GM06990 (cell line): ENCODE measurements around the gene SEMA6C.

Experiments used
- DNase-seq: peaks from one replicate; pipeline ENCODE4 v3.0.0-alpha.2; 2011; ENCODE audit not compliant: insufficient read length; ENCODE audit errors: extremely low read depth
- H3K27me3 ChIP-seq: replicated peaks from 2 replicates; pipeline ENCODE4 v1.6.0; 2011; ENCODE audit warnings: low read length; ENCODE audit not compliant: control insufficient read depth, insufficient read depth
- H3K36me3 ChIP-seq: 2 replicates; pipeline ENCODE4 v1.5.1; 2011; ENCODE audit warnings: low read length; ENCODE audit not compliant: control insufficient read depth, insufficient read depth
- H3K4me3 ChIP-seq: replicated peaks from 2 replicates; pipeline ENCODE4 v1.5.1; 2011; ENCODE audit warnings: low read depth, mild to moderate bottlenecking, control low read depth, low read length
- TF ChIP-seq, protein P1 (sequence below): IDR thresholded peaks from 2 replicates; pipeline ENCODE4 v1.5.1; 2011; ENCODE audit warnings: low read length, control low read depth, mild to moderate bottlenecking, inconsistent platforms; ENCODE audit not compliant: insufficient read depth, poor library complexity, severe bottlenecking

The SEMA6C gene

DNA sequence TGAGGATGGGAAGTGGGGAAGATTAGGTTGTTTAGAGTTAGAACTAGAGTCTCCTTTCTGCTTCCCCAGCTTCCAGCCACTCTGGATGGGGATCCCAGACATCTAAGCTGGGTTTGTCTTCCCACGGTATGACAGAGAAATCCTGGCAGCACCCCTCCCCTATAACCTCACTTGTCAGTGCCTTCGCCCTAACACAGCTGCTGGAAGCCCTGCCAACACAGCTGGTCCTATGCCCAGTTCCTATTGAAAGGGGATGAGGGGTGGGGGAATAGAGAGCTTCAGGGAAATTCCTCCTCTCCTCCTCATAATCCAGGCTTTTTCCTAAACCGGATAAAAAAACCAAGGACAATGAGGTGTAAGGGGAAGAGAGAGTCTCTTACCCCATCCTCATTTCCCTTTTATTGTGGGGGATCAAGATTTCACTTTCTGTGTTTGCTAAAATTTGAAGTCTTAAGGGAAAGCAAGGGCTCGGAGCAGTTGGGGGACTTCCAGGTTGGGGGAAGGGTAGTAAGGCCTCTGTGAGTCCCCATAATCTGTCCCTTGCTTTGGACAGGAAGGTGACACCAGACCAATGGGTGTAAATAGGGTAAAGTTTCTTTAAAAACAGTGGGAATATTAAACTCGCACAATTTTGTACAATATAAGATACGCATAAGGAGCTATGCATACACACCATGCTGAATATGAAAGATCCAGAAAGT, 28.8 kb upstream of the SEMA6C start:
- Histone ChIP-seq H3K27me3 (no peaks in the 10 kb centered on the region), H3K36me3 (peaks cover 23% of the 10 kb centered on the region), H3K4me3 (no peak overlapping the region)
- TF ChIP-seq, protein P1, sequence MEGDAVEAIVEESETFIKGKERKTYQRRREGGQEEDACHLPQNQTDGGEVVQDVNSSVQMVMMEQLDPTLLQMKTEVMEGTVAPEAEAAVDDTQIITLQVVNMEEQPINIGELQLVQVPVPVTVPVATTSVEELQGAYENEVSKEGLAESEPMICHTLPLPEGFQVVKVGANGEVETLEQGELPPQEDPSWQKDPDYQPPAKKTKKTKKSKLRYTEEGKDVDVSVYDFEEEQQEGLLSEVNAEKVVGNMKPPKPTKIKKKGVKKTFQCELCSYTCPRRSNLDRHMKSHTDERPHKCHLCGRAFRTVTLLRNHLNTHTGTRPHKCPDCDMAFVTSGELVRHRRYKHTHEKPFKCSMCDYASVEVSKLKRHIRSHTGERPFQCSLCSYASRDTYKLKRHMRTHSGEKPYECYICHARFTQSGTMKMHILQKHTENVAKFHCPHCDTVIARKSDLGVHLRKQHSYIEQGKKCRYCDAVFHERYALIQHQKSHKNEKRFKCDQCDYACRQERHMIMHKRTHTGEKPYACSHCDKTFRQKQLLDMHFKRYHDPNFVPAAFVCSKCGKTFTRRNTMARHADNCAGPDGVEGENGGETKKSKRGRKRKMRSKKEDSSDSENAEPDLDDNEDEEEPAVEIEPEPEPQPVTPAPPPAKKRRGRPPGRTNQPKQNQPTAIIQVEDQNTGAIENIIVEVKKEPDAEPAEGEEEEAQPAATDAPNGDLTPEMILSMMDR, result no peak
- DNase-seq, result no peak

DNA sequence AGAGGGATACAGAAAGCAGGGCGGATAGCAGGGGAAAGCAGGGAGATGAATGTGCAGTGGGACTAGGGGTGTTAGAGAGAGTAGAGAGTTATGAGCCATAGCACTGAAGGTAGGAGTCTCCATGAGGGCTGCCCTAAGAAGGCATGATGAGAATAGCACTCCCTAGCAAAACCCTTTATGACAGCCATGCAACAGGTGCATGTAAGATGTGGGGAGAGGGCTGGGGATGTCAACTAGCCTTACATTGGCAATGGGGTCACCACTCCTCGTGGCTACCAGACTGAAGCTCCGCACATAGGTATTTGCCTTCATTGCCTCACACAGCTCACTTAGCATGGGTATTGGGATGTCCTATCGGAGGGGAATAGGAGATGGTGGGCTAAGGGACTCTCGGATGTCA, 24.8 kb upstream of the SEMA6C start:
- Histone ChIP-seq H3K36me3 (peaks cover 19% of the 10 kb centered on the region), H3K27me3 (no peaks in the 10 kb centered on the region), H3K4me3 (no peak overlapping the region)
- TF ChIP-seq, protein P1, result no peak
- no peak for DNase-seq

DNA sequence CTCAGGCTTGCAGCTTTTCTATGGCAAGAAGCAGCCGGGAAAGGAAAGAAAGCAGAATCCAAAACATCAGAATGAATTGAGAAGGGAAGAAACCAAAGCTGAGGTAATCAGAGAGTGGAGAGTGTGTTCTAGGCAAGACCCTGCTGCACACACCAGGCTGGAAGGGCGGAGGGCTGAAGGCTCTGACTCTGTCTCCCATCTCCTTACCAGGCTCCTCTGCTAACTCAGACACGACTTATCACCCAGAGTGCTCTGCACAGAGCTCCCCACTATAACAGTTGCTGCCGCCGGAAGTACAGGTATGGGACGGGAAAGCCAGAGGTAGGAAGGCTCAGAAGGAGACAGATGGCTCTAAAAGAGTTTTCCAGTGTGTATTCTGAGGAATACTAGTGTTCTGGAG, 20.7 kb upstream of the SEMA6C start:
- Histone ChIP-seq H3K27me3 (no peaks in the 10 kb centered on the region), H3K36me3 (peaks cover 13% of the 10 kb centered on the region), H3K4me3 (peak overlapping the region; percentile 66)
- TF ChIP-seq, protein P1, result no peak
- no peak for DNase-seq

DNA sequence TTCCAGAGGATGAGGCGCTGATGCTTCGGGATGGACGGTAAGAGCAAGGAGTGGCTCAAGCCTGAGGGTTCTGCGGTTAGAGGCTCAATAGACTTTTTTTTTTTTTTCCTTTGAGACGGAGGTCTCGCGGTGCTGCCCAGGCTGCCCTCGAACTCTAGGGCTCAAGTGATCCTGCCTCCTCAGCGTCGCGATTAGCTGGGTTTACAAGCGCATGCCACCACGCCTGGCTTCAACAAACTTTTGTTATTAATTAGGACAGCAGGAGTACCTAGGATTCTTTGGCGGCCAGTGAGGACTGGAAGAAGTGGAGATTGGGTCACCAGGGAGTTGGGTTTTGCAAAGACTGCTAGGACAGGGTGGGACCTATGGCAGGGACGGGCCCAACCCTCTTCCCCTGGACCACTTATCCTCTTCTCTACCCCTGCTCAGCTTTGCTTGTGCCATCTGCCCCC, 20.1 kb upstream of the SEMA6C start:
- TF ChIP-seq, protein P1, result no peak
- DNase-seq, result no peak
- no peaks in the 10 kb centered on the region for H3K27me3 ChIP-seq
- H3K4me3 ChIP-seq, result peak overlapping the region; percentile 66
- H3K36me3 ChIP-seq, result peaks cover 13% of the 10 kb centered on the region

DNA sequence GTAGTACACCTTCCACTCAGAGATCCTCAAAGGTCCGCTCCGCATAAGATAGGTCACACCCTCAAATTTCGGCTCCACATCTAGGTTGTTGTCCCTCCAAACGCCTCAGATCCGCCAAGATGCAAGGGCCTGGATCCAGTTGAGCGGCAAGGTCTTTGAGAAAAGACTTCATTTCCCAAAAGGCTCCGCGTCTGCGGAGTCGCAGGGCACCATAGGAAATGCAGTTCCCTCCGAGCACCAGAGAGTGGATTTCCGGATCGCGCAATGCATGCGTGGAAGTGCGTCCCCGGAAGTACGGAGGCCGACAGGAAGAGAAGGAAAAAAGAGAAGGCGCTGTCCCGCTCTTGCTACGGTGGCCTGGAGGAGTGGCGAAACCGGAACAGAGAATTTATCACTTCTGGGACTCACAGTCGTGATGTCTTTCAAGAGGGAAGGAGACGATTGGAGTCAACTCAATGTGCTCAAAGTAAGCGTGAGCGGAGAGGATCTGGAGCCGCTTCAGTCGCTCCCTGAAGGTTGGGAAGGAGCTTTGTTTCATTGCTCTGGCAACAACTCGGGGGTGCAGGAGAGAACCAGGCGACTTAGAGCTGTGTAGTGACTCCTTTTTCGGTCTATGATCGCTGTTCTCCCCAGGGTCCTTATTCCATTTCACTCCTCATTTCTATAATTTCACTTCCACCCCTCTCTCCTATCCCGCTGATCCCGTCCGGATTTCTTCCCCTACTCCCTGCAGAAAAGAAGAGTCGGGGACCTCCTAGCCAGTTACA, 19.5 kb upstream of the SEMA6C start, which contains the start of the genes LYSMD1 and SCNM1:
Gene LYSMD1 (minus strand): TSS at position 165 of the 767 bp plus-strand sequence. CDS start 644 bp downstream, outside the sequence.
Gene SCNM1 (plus strand): TSS at position 407 of the 767 bp plus-strand sequence. CDS start 9 bp downstream, at position 416.
- peak; percentile 92 for DNase-seq

More for the DNA sequence above, 19.5 kb upstream of the SEMA6C start, which contains the start of the genes LYSMD1 and SCNM1:
- Histone ChIP-seq H3K4me3 (peak within 1 kb of the TSS; percentile 69), H3K27me3 (no peaks in the 10 kb centered on the region), H3K36me3 (peaks cover 11% of the 10 kb centered on the region)
- TF ChIP-seq, protein P1, result no peak
